HEK293T (cell line): ENCODE results near the gene EPS8L3.

ENCODE experiments used
- BHLHE40 ChIP-seq: fragments of 450-650 bp; IDR thresholded peaks from 2 replicates; pipeline ENCODE4 v1.6.1; 2016; ENCODE audit warnings: mild to moderate bottlenecking, moderate library complexity, borderline replicate concordance
- FOXA1 ChIP-seq: fragments of 450-650 bp; IDR thresholded peaks from 2 replicates; pipeline ENCODE4 v1.6.1; 2016; ENCODE audit warnings: mild to moderate bottlenecking
- FOXM1 ChIP-seq: fragments of 450-650 bp; IDR thresholded peaks from 2 replicates; pipeline ENCODE4 v1.6.1; 2017; ENCODE audit warnings: mild to moderate bottlenecking, borderline replicate concordance
- SUZ12 ChIP-seq: fragments of 450-650 bp; IDR thresholded peaks from 2 replicates; pipeline ENCODE4 v1.6.1; 2016; ENCODE audit warnings: mild to moderate bottlenecking
- ZNF384 ChIP-seq: fragments of 450-650 bp; IDR thresholded peaks from 2 replicates; pipeline ENCODE4 v1.6.1; 2016

DNA sequence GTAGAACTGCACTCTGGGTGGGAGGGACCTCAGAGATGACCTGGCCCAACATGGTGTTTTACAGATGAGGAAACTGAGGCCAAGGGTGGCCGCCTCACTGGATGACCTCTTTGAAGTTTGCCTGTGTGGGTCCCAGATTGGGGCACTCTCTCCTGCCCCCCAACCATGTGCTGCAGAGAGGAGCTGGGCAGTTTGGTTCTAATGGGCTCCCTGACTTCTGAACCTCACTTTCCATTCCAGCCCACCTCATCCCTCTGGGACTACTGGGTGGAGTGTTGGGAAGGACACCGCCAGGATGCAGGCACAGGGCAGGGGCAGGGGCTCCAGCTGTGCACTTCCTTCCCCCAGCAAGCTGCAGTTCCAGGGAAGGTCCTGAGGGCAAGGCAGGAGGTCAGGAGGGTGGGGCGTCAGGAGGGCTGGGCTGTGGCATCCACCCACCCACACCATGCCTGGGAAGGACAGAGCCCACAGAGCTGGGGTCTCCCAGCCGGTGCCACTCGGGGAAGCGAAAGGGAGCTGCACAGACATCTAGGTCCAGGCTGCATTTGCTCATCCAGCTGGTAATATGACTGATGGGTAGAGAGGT lies 10.3 kb upstream of the EPS8L3 start:
- TF ChIP-seq SUZ12 (no peak), FOXA1 (no peak), FOXM1 (no peak), BHLHE40 (no peak), ZNF384 (no peak)
